HL-60 (cell line): Measurements from ENCODE around the gene ZBTB49.

Experiments
- CTCF ChIP-seq: IDR thresholded peaks from one replicate; pipeline ENCODE4 v1.5.1; 2011; ENCODE audit warnings: low read length, control low read depth, inconsistent platforms; ENCODE audit not compliant: insufficient read depth
- REST ChIP-seq: IDR thresholded peaks from 2 replicates; pipeline ENCODE4 v1.6.1; 2012; ENCODE audit warnings: low read depth; ENCODE audit not compliant: insufficient replicate concordance

- peak; percentile 54 for TF ChIP-seq CTCF
- no peak for TF ChIP-seq REST
Observed at GRCh38 chr4:4260185-4260751, 29.8 kb upstream of the ZBTB49 start.
